DND-41 (cell line): ENCODE measurements around the gene MLF1.

ENCODE experiments used
- ATAC-seq: fragments of 200-7000 bp; cut with Tn5 transposase; 3 replicates; pipeline ENCODE4 v1.9.1; 2021; ENCODE audit warnings: low read depth; ENCODE audit not compliant: insufficient read depth
- DNase-seq: peaks from one replicate; pipeline ENCODE4 v3.0.0-alpha.2; 2020
- H2AFZ ChIP-seq: 2 replicates; pipeline ENCODE4 v1.6.0; 2012; ENCODE audit warnings: low read depth, low read length
- H3K27ac ChIP-seq: 2 replicates; pipeline ENCODE4 v1.5.1; 2012; ENCODE audit warnings: low read length, inconsistent platforms
- H3K27me3 ChIP-seq: fragments of 200-600 bp; sonication (generic); 2 replicates; pipeline ENCODE4 v1.6.0; 2012; ENCODE audit warnings: low read length, mild to moderate bottlenecking, inconsistent platforms; ENCODE audit not compliant: insufficient read depth, poor library complexity
- H3K36me3 ChIP-seq: 2 replicates; pipeline ENCODE4 v1.5.1; 2012; ENCODE audit warnings: low read length, inconsistent platforms; ENCODE audit not compliant: insufficient read depth
- H3K4me1 ChIP-seq: 2 replicates; pipeline ENCODE4 v1.5.1; 2012; ENCODE audit warnings: mild to moderate bottlenecking, low read length; ENCODE audit not compliant: insufficient read depth
- H3K4me2 ChIP-seq: 2 replicates; pipeline ENCODE4 v1.6.0; 2012; ENCODE audit warnings: mild to moderate bottlenecking, moderate library complexity, low read length, inconsistent platforms; ENCODE audit not compliant: insufficient read depth
- H3K4me3 ChIP-seq, 2 experiments: fragments of 200-600 bp in 1 of 2; shearing (Covaris generic) in 1 of 2; 2 replicates each; pipeline ENCODE4 v1.5.1; 2012 to 2016; ENCODE audit warnings: inconsistent platforms in 2 of 2, low read length in 2 of 2, mild to moderate bottlenecking in 2 of 2, low read depth in 1 of 2, moderate library complexity in 1 of 2
- H3K79me2 ChIP-seq: 2 replicates; pipeline ENCODE4 v1.6.0; 2012; ENCODE audit warnings: low read length, inconsistent platforms; ENCODE audit not compliant: insufficient read depth
- H3K9ac ChIP-seq: 2 replicates; pipeline ENCODE4 v1.6.0; 2012; ENCODE audit warnings: low read depth, mild to moderate bottlenecking, inconsistent platforms, low read length, moderate library complexity
- H3K9me3 ChIP-seq: 2 replicates; pipeline ENCODE4 v1.5.1; 2012; ENCODE audit warnings: low read length, moderate library complexity, mild to moderate bottlenecking, inconsistent platforms; ENCODE audit not compliant: insufficient read depth, severe bottlenecking
- H4K20me1 ChIP-seq: 2 replicates; pipeline ENCODE4 v1.6.0; 2012; ENCODE audit warnings: low read length; ENCODE audit not compliant: insufficient read depth
- EZH2 ChIP-seq: IDR thresholded peaks from 3 replicates; pipeline ENCODE4 v1.6.1; 2012; ENCODE audit warnings: borderline replicate concordance, low read depth, mild to moderate bottlenecking, moderate library complexity, low read length, inconsistent platforms; ENCODE audit not compliant: severe bottlenecking
- TF ChIP-seq, protein P1 (sequence below): IDR thresholded peaks from 2 replicates; pipeline ENCODE4 v1.5.1; 2012; ENCODE audit warnings: borderline replicate concordance, low read length, moderate library complexity, mild to moderate bottlenecking; ENCODE audit not compliant: poor library complexity, severe bottlenecking; ENCODE audit errors: extremely low read depth

MLF1 gene

DNA sequence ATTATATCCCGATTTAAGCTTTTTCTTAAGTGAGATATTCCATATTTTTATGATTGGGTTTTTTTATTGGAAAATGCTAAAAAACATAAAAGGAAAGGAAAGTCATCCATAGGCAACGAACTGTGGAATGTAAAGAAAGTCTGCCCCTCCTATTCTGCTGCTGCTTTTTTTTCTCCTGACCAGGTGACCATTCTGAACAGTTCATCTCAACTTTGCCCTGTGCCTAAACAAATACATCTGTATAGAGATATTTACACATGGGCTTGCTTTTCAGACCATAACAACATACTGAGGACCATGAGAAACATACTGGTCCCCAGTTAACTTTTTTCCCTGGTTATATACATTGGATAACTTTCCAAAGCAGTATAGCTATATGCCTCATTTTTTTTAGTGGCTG is 18.9 kb upstream of the MLF1 start:
- Histone ChIP-seq H3K9ac (no peak overlapping the region), H3K4me1 (no peaks in the 10 kb centered on the region), H3K4me2 (no peak overlapping the region), H3K4me3 (no peak overlapping the region), H4K20me1 (no peaks in the 10 kb centered on the region), H3K27me3 (no peaks in the 10 kb centered on the region), H3K36me3 (peaks cover 12% of the 10 kb centered on the region; the same call in 1 of the 2 replicates), H3K27ac (no peak overlapping the region), H3K79me2 (no peaks in the 10 kb centered on the region), H2AFZ (no peak overlapping the region), H3K9me3 (no peaks in the 10 kb centered on the region)
- no peak for DNase-seq
- ATAC-seq: no peak
- TF ChIP-seq EZH2: no peak

DNA sequence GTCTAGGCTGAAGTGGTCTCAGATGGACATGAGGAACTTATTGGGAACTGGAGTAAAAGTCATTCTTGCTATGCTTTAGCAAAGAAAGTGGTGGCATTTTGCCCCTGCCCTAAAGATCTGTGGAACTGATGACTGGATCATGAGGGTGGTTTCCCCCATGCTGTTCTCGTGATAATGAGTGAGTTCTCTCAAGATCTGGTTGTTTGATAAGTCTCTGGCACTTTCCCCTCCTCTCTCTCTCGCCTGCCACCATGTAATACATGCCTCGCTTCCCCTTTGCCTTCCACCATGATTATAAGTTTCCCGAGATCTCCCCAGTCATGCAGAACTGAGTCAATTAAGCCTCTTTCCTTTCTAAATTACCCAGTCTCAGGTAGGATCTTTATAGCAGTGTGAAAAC is 11.5 kb upstream of the MLF1 start:
- no peaks in the 10 kb centered on the region for H3K27me3 ChIP-seq
- no peak overlapping the region for H3K27ac ChIP-seq
- H4K20me1 ChIP-seq: no peaks in the 10 kb centered on the region
- no peaks in the 10 kb centered on the region for H3K4me1 ChIP-seq
- H2AFZ ChIP-seq: no peak overlapping the region
- no peak overlapping the region for H3K4me3 ChIP-seq
- ATAC-seq (no peak), DNase-seq (no peak)
- no peaks in the 10 kb centered on the region for H3K36me3 ChIP-seq
- no peaks in the 10 kb centered on the region for H3K9me3 ChIP-seq
- TF ChIP-seq, protein P1, sequence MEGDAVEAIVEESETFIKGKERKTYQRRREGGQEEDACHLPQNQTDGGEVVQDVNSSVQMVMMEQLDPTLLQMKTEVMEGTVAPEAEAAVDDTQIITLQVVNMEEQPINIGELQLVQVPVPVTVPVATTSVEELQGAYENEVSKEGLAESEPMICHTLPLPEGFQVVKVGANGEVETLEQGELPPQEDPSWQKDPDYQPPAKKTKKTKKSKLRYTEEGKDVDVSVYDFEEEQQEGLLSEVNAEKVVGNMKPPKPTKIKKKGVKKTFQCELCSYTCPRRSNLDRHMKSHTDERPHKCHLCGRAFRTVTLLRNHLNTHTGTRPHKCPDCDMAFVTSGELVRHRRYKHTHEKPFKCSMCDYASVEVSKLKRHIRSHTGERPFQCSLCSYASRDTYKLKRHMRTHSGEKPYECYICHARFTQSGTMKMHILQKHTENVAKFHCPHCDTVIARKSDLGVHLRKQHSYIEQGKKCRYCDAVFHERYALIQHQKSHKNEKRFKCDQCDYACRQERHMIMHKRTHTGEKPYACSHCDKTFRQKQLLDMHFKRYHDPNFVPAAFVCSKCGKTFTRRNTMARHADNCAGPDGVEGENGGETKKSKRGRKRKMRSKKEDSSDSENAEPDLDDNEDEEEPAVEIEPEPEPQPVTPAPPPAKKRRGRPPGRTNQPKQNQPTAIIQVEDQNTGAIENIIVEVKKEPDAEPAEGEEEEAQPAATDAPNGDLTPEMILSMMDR: no peak
- TF ChIP-seq EZH2: no peak
- H3K4me2 ChIP-seq: no peak overlapping the region
- no peaks in the 10 kb centered on the region for H3K79me2 ChIP-seq
- no peak overlapping the region for H3K9ac ChIP-seq

DNA sequence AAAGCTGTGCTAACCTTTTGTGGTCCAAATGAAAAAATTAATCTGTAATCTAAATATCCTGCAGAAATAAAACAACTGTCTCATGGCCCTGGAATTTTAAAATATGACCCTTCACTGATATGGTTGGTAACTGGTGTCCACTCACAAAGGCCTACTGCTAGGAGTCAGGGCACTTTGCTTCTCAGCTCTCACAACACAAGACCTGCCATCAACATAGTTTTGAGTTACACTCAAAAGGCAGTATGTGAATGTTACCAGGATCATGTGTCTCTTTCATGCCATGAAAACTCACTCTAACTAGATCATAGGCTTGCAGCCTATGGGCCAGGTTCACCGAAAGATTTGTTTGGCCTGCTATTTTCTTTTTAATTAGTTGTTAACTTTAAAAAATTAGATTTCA is 10.0 kb upstream of the MLF1 start:
- DNase-seq: no peak
- no peaks in the 10 kb centered on the region for H3K79me2 ChIP-seq
- no peak for ATAC-seq
- no peak overlapping the region for H3K9ac ChIP-seq
- H3K4me2 ChIP-seq: no peak overlapping the region
- H3K36me3 ChIP-seq: no peaks in the 10 kb centered on the region
- no peaks in the 10 kb centered on the region for H3K4me1 ChIP-seq
- no peak overlapping the region for H3K27ac ChIP-seq
- H3K4me3 ChIP-seq: no peak overlapping the region
- H3K27me3 ChIP-seq: no peaks in the 10 kb centered on the region
- no peaks in the 10 kb centered on the region for H3K9me3 ChIP-seq
- no peaks in the 10 kb centered on the region for H4K20me1 ChIP-seq
- no peak overlapping the region for H2AFZ ChIP-seq
- no peak for TF ChIP-seq EZH2
- TF ChIP-seq, protein P1: no peak

DNA sequence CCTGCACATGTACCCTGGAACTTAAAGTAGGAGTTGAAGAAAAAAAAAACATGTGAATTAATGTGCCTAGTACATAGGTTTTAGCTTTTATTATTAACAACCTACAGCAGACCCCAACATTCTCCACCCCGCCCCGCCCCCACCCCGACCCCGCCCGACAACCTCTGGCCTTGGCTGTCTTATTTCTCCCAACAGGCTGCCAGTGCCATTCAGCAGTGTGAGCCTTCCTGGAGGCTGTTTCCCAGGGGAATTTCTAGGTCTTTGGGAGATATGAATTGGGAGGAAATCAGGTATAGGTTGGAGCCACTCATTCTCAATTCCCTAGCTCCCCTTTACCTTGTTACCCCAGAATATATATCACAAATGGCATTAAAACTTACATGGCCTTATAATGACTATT is 8.3 kb upstream of the MLF1 start:
- H3K4me1 ChIP-seq: no peaks in the 10 kb centered on the region
- DNase-seq (no peak), ATAC-seq (no peak)
- no peak overlapping the region for H2AFZ ChIP-seq
- H3K4me3 ChIP-seq: no peak overlapping the region
- H3K27me3 ChIP-seq: no peaks in the 10 kb centered on the region
- no peak overlapping the region for H3K4me2 ChIP-seq
- H3K36me3 ChIP-seq: no peaks in the 10 kb centered on the region
- H3K79me2 ChIP-seq: no peaks in the 10 kb centered on the region
- H4K20me1 ChIP-seq: no peaks in the 10 kb centered on the region
- no peaks in the 10 kb centered on the region for H3K9me3 ChIP-seq
- no peak overlapping the region for H3K9ac ChIP-seq
- TF ChIP-seq, protein P1: no peak
- TF ChIP-seq EZH2: no peak
- no peak overlapping the region for H3K27ac ChIP-seq
